NCI-H345 treated with DMSO at 0.1 percent for 48 hours (cell line): Measurements from ENCODE around the gene ST3GAL4.
"Not testable (repeated sequence)": the region's sequence is repeated elsewhere in the genome, so short reads cannot be mapped to it uniquely, and the experiment has no call there.

Experiments used
- DNase-seq: peaks from one replicate; lab custom pipeline; 2025; ENCODE audit not compliant: unreplicated experiment; lab: John Stamatoyannopoulos, UW

ST3GAL4 gene

GRCh38 chr11:126355324-126355925 is at the start of gene ST3GAL4:
ST3GAL4 (plus strand) TSS chr11:126355686; CDS start chr11:126406156, 50,470 bp downstream.
- DNase-seq = peak; percentile 61

GRCh38 chr11:126305699-126306098 is 49.8 kb upstream of the ST3GAL4 start:
- no peak for DNase-seq

- DNase-seq = no peak
Observed at GRCh38 chr11:126307706-126308105, 47.8 kb upstream of the ST3GAL4 start.

GRCh38 chr11:126308271-126308671 is 47.2 kb upstream of the ST3GAL4 start:
- DNase-seq = no peak

GRCh38 chr11:126308771-126309170 is 46.7 kb upstream of the ST3GAL4 start:
- not testable (repeated sequence) for DNase-seq

GRCh38 chr11:126310200-126310991 is 45.1 kb upstream of the ST3GAL4 start:
- DNase-seq = peak; percentile 31

- no peak for DNase-seq
Observed at GRCh38 chr11:126310992-126311310, 44.5 kb upstream of the ST3GAL4 start.

- DNase-seq = no peak
Observed at GRCh38 chr11:126311401-126312291, 43.8 kb upstream of the ST3GAL4 start.

GRCh38 chr11:126312961-126313360 is 42.5 kb upstream of the ST3GAL4 start:
- no peak for DNase-seq

- DNase-seq = no peak
Observed at GRCh38 chr11:126313826-126314225, 41.7 kb upstream of the ST3GAL4 start.

GRCh38 chr11:126317432-126317755 is 38.1 kb upstream of the ST3GAL4 start:
- DNase-seq = no peak

- no peak for DNase-seq
Observed at GRCh38 chr11:126317756-126318573, 37.5 kb upstream of the ST3GAL4 start.

GRCh38 chr11:126318574-126319373 is 36.7 kb upstream of the ST3GAL4 start:
- no peak for DNase-seq

GRCh38 chr11:126319374-126319740 is 36.1 kb upstream of the ST3GAL4 start:
- DNase-seq = no peak

- DNase-seq = no peak
Observed at GRCh38 chr11:126322996-126323395, 32.5 kb upstream of the ST3GAL4 start.

GRCh38 chr11:126327281-126328000 is 28.0 kb upstream of the ST3GAL4 start:
- no peak for DNase-seq

GRCh38 chr11:126328001-126328390 is 27.5 kb upstream of the ST3GAL4 start:
- DNase-seq = no peak

- no peak for DNase-seq
Observed at GRCh38 chr11:126328444-126328843, 27.0 kb upstream of the ST3GAL4 start.

- DNase-seq = no peak
Observed at GRCh38 chr11:126328938-126329643, 26.4 kb upstream of the ST3GAL4 start.
